HL-60/S4 treated with retinoic acid at 250 ng/mL for 4 days and 3 days (cell line): ENCODE measurements around the gene PIPOX.

ENCODE experiments used
- in situ Hi-C: fragments of 300-500 bp; cut with MboI; formaldehyde crosslinking; loops from 2 replicates; pipeline ENCODE4 v1.7.0; 2022; ENCODE audit warnings: low sequenced_read_pairs

Gene PIPOX

DNA sequence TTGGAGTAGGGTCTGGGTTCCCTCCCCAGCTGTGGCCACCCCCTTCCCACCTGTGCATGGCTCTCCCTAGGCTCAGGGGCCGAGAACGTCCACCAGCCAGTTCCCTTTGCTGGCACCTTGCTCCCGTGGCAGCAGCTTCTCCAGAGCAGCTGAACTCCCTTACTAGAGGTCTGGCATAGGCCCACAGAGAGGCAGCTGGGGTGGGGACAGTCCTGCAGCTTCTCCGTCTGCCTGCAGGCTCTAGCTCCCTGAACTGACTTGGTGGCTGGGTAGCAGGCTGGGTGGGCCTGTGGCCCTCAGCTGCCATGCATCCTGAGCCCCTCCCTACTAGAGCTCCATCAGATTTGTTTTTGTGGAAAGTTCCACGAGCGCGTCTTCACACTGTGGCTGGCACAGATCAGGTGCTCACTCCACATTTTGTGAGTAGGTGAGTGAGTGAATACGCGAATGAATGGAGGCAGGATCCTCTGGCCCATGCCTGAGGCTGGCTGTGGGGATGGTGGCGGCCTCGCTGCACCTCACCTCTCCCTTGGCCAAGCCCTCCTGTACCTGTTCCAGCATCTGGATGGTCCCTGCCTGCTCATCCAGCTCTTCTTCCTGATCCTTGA lies 51.3 kb downstream of the PIPOX start:
- in situ Hi-C loops: no loop called here

DNA sequence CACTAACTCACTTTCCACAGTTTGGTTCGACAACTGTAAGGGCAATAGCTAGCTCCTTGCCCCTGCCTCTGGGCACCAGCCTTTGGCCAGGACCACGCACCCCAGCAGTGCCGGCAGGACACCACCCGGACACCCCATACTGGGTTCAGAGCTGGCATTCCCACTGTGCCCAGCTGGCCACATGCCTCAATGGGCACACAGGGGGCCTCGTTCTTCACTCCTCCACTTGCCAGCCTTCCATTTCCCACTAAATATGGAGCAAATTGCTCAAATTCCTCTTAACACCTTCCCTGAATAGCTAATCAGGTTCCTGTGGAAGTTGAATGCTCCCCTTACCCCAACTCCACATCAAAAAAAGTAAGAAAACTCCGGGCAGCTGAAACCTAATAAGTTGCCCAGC lies 52.5 kb downstream of the PIPOX start:
- in situ Hi-C loops: no loop called here

DNA sequence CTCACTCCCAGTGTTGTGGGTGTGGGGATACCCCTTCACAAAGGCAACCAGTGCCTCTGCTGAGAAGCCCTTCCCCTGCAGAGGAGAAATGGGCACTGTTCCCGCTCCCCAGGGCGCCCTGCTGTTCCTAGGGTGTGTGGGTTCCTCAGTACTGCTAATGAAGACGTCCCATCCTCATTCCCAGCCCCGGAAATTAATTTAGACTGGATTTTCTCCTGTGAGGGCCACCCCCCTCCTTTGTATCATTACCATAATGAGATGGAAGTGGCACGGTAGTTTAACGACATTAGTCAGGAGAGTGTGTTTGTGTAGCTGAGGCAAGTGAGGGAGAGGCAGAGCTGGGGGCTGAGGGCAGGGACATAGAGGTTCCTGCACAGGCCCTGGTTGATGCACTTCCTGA lies 53.2 kb downstream of the PIPOX start:
- in situ Hi-C loops: no loop called here

DNA sequence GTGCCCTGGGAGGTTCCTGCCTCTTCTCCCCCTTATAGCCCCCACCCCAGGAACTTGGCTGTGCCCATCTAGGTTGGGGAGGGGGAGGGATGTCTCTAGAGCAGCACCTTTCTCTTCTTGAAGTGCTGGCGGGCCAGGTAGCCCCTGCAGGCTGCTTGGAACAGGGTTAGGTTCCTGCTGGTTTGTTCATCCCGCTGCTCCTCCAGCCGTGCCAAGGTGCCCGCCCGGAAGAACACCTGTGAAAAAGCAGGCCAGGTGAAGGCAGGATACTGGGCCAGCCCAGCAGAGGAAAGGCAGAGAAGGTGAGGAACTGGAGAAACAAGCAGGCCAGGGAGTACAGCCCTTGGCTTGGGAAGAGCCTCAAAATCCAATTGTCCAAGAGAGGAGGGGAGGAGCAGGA lies 56.6 kb downstream of the PIPOX start:
- in situ Hi-C loops: no loop called here

DNA sequence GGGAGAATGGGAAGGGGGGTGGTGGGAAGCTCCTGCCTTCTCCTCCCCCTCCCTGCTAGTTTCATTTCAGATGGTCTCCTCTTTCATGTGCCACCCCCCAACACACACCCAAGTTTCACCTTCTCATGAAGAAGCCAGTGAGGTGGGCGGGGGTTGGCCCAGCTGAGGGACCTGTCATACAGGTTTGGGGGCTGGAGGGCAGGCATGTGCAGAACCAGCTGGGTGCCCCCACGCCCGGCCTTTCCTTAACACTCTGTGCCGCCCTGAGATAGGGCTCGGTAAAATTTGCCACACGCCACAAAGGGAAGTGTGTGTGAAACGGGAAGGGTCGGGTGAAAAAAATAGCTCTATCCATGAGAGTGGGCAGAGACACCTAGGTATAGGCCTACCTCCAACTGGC lies 57.4 kb downstream of the PIPOX start:
- in situ Hi-C loops: loop anchor here (25.0 kb wide), 1 partner anchor 363 kb away; the partner anchor contains the start of genes NEK8, TLCD1 and TRAF4

DNA sequence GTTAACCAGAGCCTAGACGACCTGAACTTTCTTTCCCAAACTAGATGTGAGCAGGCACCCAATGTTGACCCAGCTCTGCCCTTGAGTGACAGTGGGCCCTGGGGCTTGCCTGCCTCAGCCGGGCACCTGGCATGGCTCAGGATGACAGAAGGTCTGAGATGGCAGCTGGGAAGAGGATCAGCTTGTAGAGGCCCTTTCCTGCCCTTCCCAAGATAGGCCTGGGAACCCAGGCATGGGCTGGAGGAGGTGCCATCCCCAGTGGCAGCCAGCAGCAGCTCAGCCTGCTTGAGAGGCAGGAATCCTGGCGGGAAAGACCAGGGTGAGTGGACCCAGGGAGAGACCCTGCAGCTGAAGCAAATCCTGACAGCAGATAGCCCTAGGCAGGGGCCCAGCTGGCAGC lies 59.1 kb downstream of the PIPOX start:
- in situ Hi-C loops: loop anchor here (25.0 kb wide), 1 partner anchor 365 kb away; the partner anchor contains the start of genes NEK8, TLCD1 and TRAF4

DNA sequence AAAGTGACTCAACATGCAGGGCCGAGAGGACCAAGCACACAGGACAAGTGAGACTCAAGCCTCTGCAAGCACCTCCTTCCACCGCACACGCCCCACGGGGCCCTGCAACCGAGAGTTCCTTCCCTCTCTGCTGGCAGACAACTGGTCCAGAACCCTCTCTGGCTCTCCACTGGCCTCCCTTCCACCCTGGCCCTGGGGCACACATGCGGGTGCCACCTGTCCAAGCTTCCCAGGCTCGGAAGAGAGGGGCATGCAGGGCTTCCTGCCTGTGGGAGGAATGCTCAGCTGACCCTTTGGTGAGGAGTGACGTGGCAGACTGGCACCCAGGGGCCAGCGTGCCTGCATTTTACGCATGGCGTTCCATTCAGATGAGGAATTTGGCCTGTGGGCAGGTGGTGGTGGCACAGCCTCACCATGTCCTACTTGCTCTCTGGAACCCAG lies 59.8 kb downstream of the PIPOX start:
- in situ Hi-C loops: loop anchor here (25.0 kb wide), 1 partner anchor 365 kb away; the partner anchor contains the start of genes NEK8, TLCD1 and TRAF4

DNA sequence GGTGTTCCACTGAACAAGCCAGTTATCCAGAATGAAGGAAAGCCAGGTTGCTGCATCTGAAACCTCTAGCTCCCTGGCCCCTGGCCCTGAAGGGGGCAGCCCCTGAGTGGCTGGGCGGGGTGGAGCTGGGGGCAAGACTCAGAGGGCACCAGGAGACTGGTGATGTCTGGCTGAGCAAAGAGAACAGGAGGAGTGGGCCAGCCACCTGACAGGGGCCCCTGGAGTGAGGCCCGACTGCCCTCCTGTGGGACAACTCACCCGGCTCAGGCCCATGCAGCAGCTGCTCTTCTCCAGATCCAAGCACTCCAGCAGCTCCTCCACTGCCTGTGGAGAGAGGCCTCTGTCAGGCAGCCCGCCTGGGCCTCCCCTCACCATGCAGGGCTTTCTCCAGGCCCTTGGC lies 60.4 kb downstream of the PIPOX start:
- in situ Hi-C loops: loop anchor here (25.0 kb wide), 1 partner anchor 366 kb away; the partner anchor contains the start of genes NEK8, TLCD1 and TRAF4
